A549 (cell line): ENCODE data around the gene HRH1. TPM values are rescaled to one million over a fixed set of nuclear protein-coding genes. Genes with fewer than 3 reads are reported as not detected.

Experiments used
- ATAC-seq, 2 experiments: fragments of 200-7000 bp in 1 of 2; fragments of >200 bp in 1 of 2; cut with Nextera tagmentation in 1 of 2; cut with Tn5 transposase in 1 of 2; 3 replicates each; pipeline versions ENCODE4 v1.8.0 to v1.9.1; 2018 to 2020; ENCODE audit warnings: mild to moderate bottlenecking in 1 of 2, moderate library complexity in 1 of 2
- CTCF ChIA-PET: fragments of 300-600 bp; sonication (Branson Sonifier 250); formaldehyde crosslinking; extraction: SDS; loops from one replicate; lab custom pipeline; 2021; ENCODE audit warnings: antibody characterized with exemption, inconsistent platforms; lab: Yijun Ruan, JAX
- POLR2A ChIA-PET: fragments of 350-600 bp; formaldehyde crosslinking; extraction: SDS; loops from one replicate; lab custom pipeline; 2021; ENCODE audit warnings: antibody characterized with exemption, inconsistent platforms; lab: Yijun Ruan, JAX
- DNase-seq, 2 experiments: peaks; one replicate each; pipeline versions ENCODE4 v3.0.0 to v3.0.0-alpha.2; 2011 to 2016; ENCODE audit warnings: low read depth in 1 of 2, low spot score in 1 of 2
- FAIRE-seq: peaks from 2 replicates; lab custom pipeline; 2011; peaks lifted over from hg19 to GRCh38; lab: Jason Lieb, UNC
- H3K27ac ChIP-seq, 2 experiments: fragments of >200 bp; sonication (Bioruptor Twin); formaldehyde crosslinking; 3 replicates each; pipeline ENCODE4 v1.5.1; 2016 to 2017
- H3K4me1 ChIP-seq: fragments of >200 bp; sonication (Bioruptor Twin); formaldehyde crosslinking; 3 replicates; pipeline ENCODE4 v1.6.1; 2016
- H3K4me2 ChIP-seq: fragments of >200 bp; sonication (Bioruptor Twin); formaldehyde crosslinking; 3 replicates; pipeline ENCODE4 v1.6.1; 2016
- H3K4me3 ChIP-seq: fragments of >200 bp; sonication (Bioruptor Twin); formaldehyde crosslinking; 3 replicates; pipeline ENCODE4 v1.5.1; 2016
- H3K9me3 ChIP-seq: fragments of >200 bp; sonication (Bioruptor Twin); formaldehyde crosslinking; 3 replicates; pipeline ENCODE4 v1.6.1; 2016
- CBX2 ChIP-seq: fragments of 200-600 bp; sonication (generic); IDR thresholded peaks from 2 replicates; pipeline ENCODE4 v1.6.1; 2016; ENCODE audit warnings: low read depth, mild to moderate bottlenecking, borderline replicate concordance
- CBX8 ChIP-seq: fragments of 200-600 bp; sonication (generic); IDR thresholded peaks from 2 replicates; pipeline ENCODE4 v1.6.1; 2016
- CHD4 ChIP-seq: fragments of 200-600 bp; sonication (generic); IDR thresholded peaks from 2 replicates; pipeline ENCODE4 v1.6.1; 2016; ENCODE audit warnings: antibody characterized with exemption, mild to moderate bottlenecking, borderline replicate concordance
- EP300 ChIP-seq, 2 experiments: fragments of >200 bp; sonication (Bioruptor Twin); formaldehyde crosslinking; IDR thresholded peaks; 2 replicates in 1 of 2; 3 replicates in 1 of 2; pipeline ENCODE4 v1.6.1; 2016 to 2017
- FOSB ChIP-seq: fragments of 250-450 bp; sonication (Bioruptor Pico); IDR thresholded peaks from 2 replicates; pipeline ENCODE4 v1.5.0; 2020; ENCODE audit warnings: mild to moderate bottlenecking, moderate library complexity
- FOSL2 ChIP-seq, 2 experiments: fragments of 450-650 bp in 1 of 2; fragments of >200 bp in 1 of 2; sonication (Bioruptor Twin) in 1 of 2; formaldehyde crosslinking; IDR thresholded peaks; 2 replicates each; pipeline versions ENCODE4 v1.5.0 to v1.6.1; 2016 to 2020; ENCODE audit warnings: mild to moderate bottlenecking in 1 of 2, moderate library complexity in 1 of 2
- FOXS1 ChIP-seq: fragments of 250-450 bp; sonication (Bioruptor Pico); IDR thresholded peaks from 2 replicates; pipeline ENCODE4 v1.5.0; 2020; ENCODE audit warnings: mild to moderate bottlenecking, moderate library complexity
- HDAC2 ChIP-seq: fragments of 200-600 bp; sonication (generic); IDR thresholded peaks from 2 replicates; pipeline ENCODE4 v1.6.1; 2016
- HEYL ChIP-seq: fragments of 250-450 bp; sonication (Bioruptor Pico); IDR thresholded peaks from 2 replicates; pipeline ENCODE4 v1.8.0; 2021; ENCODE audit warnings: mild to moderate bottlenecking, moderate library complexity
- HOXA7 ChIP-seq: fragments of 250-450 bp; sonication (Bioruptor Pico); IDR thresholded peaks from 2 replicates; pipeline ENCODE4 v1.5.0; 2020; ENCODE audit warnings: mild to moderate bottlenecking, moderate library complexity
- KDM1A ChIP-seq: fragments of 200-600 bp; sonication (generic); IDR thresholded peaks from 2 replicates; pipeline ENCODE4 v1.6.1; 2016; ENCODE audit warnings: low read depth, mild to moderate bottlenecking
- MAZ ChIP-seq: fragments of 150-350 bp; IDR thresholded peaks from 2 replicates; pipeline ENCODE4 v1.6.1; 2014; ENCODE audit warnings: antibody characterized with exemption, low read depth, low read length, borderline replicate concordance
- NPAS2 ChIP-seq: fragments of 250-450 bp; sonication (Bioruptor Pico); IDR thresholded peaks from 2 replicates; pipeline ENCODE4 v1.8.0; 2022; ENCODE audit warnings: mild to moderate bottlenecking, moderate library complexity, borderline replicate concordance
- NR3C1 ChIP-seq: fragments of >200 bp; sonication (Bioruptor Twin); formaldehyde crosslinking; IDR thresholded peaks from 3 replicates; pipeline ENCODE4 v1.6.1; 2017
- POLR2AphosphoS2 ChIP-seq: conservative IDR thresholded peaks from 2 replicates; pipeline ENCODE4 v1.6.1; 2012; ENCODE audit warnings: low read length, improper control_type of control experiment, inconsistent platforms
- RCOR1 ChIP-seq: fragments of 150-350 bp; IDR thresholded peaks from 2 replicates; pipeline ENCODE4 v1.6.1; 2014; ENCODE audit warnings: antibody characterized with exemption, low read length, low read depth
- RNF2 ChIP-seq: fragments of 200-600 bp; sonication (generic); IDR thresholded peaks from 2 replicates; pipeline ENCODE4 v1.6.1; 2016; ENCODE audit warnings: low read depth, mild to moderate bottlenecking, antibody characterized with exemption, moderate library complexity, borderline replicate concordance
- WGBS: methylation state at CpG from one replicate; pipeline ENCODE4 v1.1.6; 2017; ENCODE audit errors: missing lambda C conversion rate; 5-methylcytosine and 5-hydroxymethylcytosine counted together
- polyA plus RNA-seq, 4 experiments: library from polyadenylated mRNA; depleted of rRNA in 3 of 4; stranded (reverse); fragments of >200 nt; fragmentation: RNase III in 1 of 4; extraction: RNeasy Plus Mini Kit Qiagen cat#74134 plus additional on column Dnase treatment in 1 of 4; gene quantifications; 2 replicates in 3 of 4; 3 replicates in 1 of 4; pipeline ENCODE4 v1.2.3, GENCODE V29; 2011 to 2017
- TF ChIP-seq, protein P1 (sequence below): IDR thresholded peaks from 2 replicates; pipeline ENCODE4 v1.6.1; 2012; ENCODE audit warnings: low read depth, borderline replicate concordance
- TF ChIP-seq, protein P2 (sequence below): fragments of >200 bp; sonication (Bioruptor Twin); formaldehyde crosslinking; IDR thresholded peaks from 3 replicates; pipeline ENCODE4 v1.6.1; 2016
- TF ChIP-seq, protein P3 (sequence below): fragments of 250-450 bp; sonication (Bioruptor Pico); IDR thresholded peaks from 2 replicates; pipeline ENCODE4 v1.5.0; 2020; ENCODE audit warnings: low read depth, mild to moderate bottlenecking, moderate library complexity

HRH1 gene
- polyA plus RNA-seq, 2 of the 4 experiments (the other 2 are of a cell fraction), result 4.2 TPM

DNA sequence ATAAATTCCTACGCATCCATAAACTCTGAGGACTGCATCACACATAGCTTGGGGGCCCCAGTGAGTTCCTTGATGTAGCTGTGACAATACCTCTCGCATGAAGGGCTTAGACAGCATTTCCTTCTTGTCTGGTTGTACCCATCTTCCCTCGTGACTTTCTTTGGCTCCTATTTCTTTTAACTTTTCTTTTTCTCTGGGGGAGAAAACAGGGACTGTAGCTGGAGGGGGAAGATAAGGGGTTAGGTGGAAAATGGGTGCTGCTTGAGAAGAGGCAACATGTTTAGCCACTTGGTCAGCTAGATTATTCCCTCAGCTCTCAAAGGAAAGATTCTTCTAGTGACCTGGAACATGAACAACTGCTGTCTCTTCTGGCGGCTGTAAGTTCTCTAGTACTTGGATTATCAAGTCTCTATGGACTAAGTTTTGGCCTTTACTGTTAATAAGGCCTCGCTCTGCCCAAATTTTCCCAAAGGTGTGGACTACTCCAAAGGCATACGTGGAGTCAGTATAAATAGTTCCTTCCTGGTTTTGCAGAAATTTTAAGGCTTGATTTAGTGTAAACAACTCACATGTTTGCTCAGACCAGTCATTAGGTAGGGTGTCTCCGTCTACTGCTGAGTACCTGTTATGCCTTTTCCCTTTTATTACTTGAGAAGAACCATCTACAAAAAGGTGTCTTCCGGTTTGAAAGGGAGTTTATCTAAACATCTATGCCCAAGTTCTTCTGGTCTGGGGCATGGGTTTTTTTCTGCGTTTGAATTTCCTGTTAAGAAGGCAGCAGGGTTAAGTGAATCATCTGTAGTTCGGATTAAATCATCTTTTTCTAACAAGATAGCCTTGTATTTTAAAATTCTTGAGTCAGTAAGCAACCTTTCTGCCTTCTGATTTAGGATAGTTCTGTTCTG is 96.9 kb downstream of the HRH1 start:
- H3K27ac ChIP-seq, result no peak overlapping the region
- peaks cover 9% of the 10 kb centered on the region; the same call in 1 of the 3 replicates for H3K4me1 ChIP-seq
- FAIRE-seq, result no peak
- no peaks in the 10 kb centered on the region for H3K9me3 ChIP-seq
- DNase-seq, result no peak
- 70% methylated on average over 10 of the region's 10 CpGs for WGBS
- TF ChIP-seq FOXS1 (CRISPR knock-in tag) (no peak), CBX8 (no peak), HEYL (CRISPR knock-in tag) (no peak), NPAS2 (no peak), FOSL2 (IDR thresholded peaks at IDR 0.05) (no peak), FOSL2 (CRISPR knock-in tag; IDR thresholded peaks at IDR 0.05) (no peak), FOSB (CRISPR knock-in tag) (no peak), HDAC2 (no peak), RNF2 (no peak), CBX2 (no peak), EP300 (IDR thresholded peaks at IDR 0.05) (no peak), MAZ (no peak), KDM1A (no peak), NR3C1 (no peak), POLR2AphosphoS2 (no peak), CHD4 (no peak)
- TF ChIP-seq, protein P1, sequence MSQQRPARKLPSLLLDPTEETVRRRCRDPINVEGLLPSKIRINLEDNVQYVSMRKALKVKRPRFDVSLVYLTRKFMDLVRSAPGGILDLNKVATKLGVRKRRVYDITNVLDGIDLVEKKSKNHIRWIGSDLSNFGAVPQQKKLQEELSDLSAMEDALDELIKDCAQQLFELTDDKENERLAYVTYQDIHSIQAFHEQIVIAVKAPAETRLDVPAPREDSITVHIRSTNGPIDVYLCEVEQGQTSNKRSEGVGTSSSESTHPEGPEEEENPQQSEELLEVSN, result no peak
- TF ChIP-seq, protein P2, sequence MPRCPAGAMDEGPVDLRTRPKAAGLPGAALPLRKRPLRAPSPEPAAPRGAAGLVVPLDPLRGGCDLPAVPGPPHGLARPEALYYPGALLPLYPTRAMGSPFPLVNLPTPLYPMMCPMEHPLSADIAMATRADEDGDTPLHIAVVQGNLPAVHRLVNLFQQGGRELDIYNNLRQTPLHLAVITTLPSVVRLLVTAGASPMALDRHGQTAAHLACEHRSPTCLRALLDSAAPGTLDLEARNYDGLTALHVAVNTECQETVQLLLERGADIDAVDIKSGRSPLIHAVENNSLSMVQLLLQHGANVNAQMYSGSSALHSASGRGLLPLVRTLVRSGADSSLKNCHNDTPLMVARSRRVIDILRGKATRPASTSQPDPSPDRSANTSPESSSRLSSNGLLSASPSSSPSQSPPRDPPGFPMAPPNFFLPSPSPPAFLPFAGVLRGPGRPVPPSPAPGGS, result no peak
- TF ChIP-seq, protein P3, sequence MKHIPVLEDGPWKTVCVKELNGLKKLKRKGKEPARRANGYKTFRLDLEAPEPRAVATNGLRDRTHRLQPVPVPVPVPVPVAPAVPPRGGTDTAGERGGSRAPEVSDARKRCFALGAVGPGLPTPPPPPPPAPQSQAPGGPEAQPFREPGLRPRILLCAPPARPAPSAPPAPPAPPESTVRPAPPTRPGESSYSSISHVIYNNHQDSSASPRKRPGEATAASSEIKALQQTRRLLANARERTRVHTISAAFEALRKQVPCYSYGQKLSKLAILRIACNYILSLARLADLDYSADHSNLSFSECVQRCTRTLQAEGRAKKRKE (CRISPR knock-in tag), result no peak
- TF ChIP-seq, all 56 proteins: peak for 0
- Histone ChIP-seq H3K4me2 (no peak overlapping the region), H3K4me3 (no peak overlapping the region)
- ATAC-seq, result no peak
- CTCF ChIA-PET, result no interaction called here
- POLR2A ChIA-PET, result no interaction called here

DNA sequence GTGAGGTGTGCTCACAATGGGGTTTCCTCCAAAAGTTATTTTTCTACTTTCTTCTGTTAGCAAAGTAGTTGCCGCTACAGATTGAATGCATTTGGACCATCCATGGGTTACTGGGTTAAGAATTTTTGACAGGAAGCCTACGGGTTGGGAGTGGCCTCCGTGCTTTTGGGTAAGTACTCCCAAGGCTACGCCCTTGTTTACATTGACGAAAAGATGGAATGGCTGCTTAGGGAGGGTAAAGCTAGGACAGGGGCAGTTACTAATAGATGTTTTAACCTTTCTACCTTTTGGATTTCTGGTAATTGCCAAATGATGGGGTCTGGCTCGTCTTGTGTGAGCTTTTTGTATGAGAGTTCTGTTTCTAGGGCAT is 97.5 kb downstream of the HRH1 start:
- FAIRE-seq (no peak), DNase-seq (no peak), ATAC-seq (no peak)
- no peak overlapping the region for H3K4me3 ChIP-seq
- H3K4me2 ChIP-seq, result no peak overlapping the region
- 0 out of 3 replicates have a peak, but pooled peaks cover 3% of the 10 kb centered on the region for H3K4me1 ChIP-seq
- H3K9me3 ChIP-seq, result no peaks in the 10 kb centered on the region
- ChIA-PET POLR2A (no interaction called here), CTCF (no interaction called here)
- no peak for TF ChIP-seq HOXA7 (CRISPR knock-in tag)
- TF ChIP-seq, protein P2, result no peak
- TF ChIP-seq, protein P3 (CRISPR knock-in tag), result no peak
- no peak for TF ChIP-seq RCOR1
- TF ChIP-seq KDM1A, result no peak
- TF ChIP-seq FOSL2 (IDR thresholded peaks at IDR 0.05), result no peak
- TF ChIP-seq FOSL2 (CRISPR knock-in tag; IDR thresholded peaks at IDR 0.05), result no peak
- TF ChIP-seq, protein P1, result no peak
- 71% methylated on average over 6 of the region's 6 CpGs for WGBS
- no peak overlapping the region for H3K27ac ChIP-seq
